Adrenal gland (tissue), 5 donors: Measurements from ENCODE around the gene ACVR1B.

ENCODE experiments used
- POLR2A ChIP-seq, 2 donors: fragments of 450-650 bp; IDR thresholded peaks; one replicate each; pipeline ENCODE4 v1.6.1; 2017; ENCODE audit warnings: antibody characterized with exemption in 2 of 2, mild to moderate bottlenecking in 2 of 2, moderate library complexity in 1 of 2
- TF ChIP-seq, protein P1 (sequence below), 6 experiments: fragments of 450-650 bp in 4 of 6; fragments of 200-600 bp in 2 of 6; sonication (generic) in 1 of 6; IDR thresholded peaks; 1 replicate in 5 of 6; 2 replicates in 1 of 6; pipeline versions ENCODE4 v1.5.1 to v1.8.0; 2016 to 2021; ENCODE audit warnings: antibody characterized with exemption in 6 of 6, mild to moderate bottlenecking in 2 of 6, moderate library complexity in 1 of 6
- donor health status: DM: no; HTN: no; CAD: no.

DNA sequence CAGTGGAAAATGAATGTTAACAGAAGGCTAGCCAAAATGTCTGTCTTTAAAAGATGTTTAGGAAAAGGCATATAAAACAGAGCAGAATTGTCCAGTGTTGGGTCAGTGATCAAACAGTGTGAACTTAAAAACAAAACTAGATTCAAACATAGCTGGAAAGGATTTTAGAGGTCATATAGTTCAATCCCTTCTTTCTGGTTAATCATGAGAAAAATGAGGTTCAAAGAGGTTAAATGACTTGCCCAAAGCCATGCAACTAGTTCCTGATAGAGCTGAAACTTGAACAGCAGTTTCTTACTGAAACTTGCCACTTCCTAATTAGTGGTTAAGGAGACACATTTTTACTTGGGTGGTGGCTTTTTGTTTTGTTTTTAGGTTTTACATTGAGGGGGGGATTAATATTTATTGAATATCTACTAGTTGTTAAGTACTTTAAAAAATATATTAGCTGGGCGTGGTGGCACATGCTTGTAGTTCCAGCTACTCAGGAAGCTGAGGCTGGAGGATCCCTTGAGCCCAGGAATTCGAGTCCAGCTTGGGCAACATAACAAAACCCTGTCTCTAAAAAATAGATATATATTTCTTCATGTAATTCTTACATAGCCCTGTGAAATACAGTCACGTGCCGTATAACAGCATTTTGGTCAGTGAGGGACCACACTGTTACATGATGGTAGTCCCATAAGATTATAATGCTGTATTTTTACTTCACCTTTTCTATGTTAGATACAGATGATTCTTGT, 20.4 kb downstream of the ACVR1B start:
- TF ChIP-seq, protein P1, sequence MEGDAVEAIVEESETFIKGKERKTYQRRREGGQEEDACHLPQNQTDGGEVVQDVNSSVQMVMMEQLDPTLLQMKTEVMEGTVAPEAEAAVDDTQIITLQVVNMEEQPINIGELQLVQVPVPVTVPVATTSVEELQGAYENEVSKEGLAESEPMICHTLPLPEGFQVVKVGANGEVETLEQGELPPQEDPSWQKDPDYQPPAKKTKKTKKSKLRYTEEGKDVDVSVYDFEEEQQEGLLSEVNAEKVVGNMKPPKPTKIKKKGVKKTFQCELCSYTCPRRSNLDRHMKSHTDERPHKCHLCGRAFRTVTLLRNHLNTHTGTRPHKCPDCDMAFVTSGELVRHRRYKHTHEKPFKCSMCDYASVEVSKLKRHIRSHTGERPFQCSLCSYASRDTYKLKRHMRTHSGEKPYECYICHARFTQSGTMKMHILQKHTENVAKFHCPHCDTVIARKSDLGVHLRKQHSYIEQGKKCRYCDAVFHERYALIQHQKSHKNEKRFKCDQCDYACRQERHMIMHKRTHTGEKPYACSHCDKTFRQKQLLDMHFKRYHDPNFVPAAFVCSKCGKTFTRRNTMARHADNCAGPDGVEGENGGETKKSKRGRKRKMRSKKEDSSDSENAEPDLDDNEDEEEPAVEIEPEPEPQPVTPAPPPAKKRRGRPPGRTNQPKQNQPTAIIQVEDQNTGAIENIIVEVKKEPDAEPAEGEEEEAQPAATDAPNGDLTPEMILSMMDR (IDR thresholded peaks at IDR 0.05), result no peak
- TF ChIP-seq POLR2A (IDR thresholded peaks at IDR 0.05), result no peak
